ENCODE measurements around the gene PEF1. TPM values are rescaled to one million over a fixed set of nuclear protein-coding genes. Genes with fewer than 3 reads are reported as not detected.

The PEF1 gene
- total RNA-seq, 4 donors from 2014 or later = 29.5 to 53.1 (median 42.7) TPM

- Histone ChIP-seq H3K9me3 (no peaks in the 10 kb centered on the region), H3K27me3 (no peaks in the 10 kb centered on the region), H3K36me3 (no peaks in the 10 kb centered on the region), H3K4me1 (no peaks in the 10 kb centered on the region), H3K27ac (no peak overlapping the region), H3K4me3 (no peak overlapping the region)
- DNase-seq (no peak), ATAC-seq (no peak)
- intact Hi-C loops (cut with DNase I; ENCODE audit: low total_unique reads) = no loop called here
- in situ Hi-C loops (cut with MboI; ENCODE audit: low sequenced_read_pairs in 4 of 4) = loop anchor here (25.0 kb wide), 1 partner anchor 305 kb away; no protein-coding TSS in a partner anchor
- TF ChIP-seq, protein P1, sequence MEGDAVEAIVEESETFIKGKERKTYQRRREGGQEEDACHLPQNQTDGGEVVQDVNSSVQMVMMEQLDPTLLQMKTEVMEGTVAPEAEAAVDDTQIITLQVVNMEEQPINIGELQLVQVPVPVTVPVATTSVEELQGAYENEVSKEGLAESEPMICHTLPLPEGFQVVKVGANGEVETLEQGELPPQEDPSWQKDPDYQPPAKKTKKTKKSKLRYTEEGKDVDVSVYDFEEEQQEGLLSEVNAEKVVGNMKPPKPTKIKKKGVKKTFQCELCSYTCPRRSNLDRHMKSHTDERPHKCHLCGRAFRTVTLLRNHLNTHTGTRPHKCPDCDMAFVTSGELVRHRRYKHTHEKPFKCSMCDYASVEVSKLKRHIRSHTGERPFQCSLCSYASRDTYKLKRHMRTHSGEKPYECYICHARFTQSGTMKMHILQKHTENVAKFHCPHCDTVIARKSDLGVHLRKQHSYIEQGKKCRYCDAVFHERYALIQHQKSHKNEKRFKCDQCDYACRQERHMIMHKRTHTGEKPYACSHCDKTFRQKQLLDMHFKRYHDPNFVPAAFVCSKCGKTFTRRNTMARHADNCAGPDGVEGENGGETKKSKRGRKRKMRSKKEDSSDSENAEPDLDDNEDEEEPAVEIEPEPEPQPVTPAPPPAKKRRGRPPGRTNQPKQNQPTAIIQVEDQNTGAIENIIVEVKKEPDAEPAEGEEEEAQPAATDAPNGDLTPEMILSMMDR (IDR thresholded peaks at IDR 0.05 in 4 of 5, conservative IDR thresholded peaks at IDR 0.05 in 1 of 5) = no peak
- TF ChIP-seq POLR2A (IDR thresholded peaks at IDR 0.05) = no peak
Measured at GRCh38 chr1:31657020-31657804, 12.5 kb upstream of the PEF1 start.

- in situ Hi-C loops (cut with MboI; ENCODE audit: low sequenced_read_pairs in 4 of 4) (loop anchor here (25.0 kb wide), 1 partner anchor 307 kb away; no protein-coding TSS in a partner anchor), intact Hi-C loops (cut with DNase I; ENCODE audit: low total_unique reads) (no loop called here)
- TF ChIP-seq, protein P1 (IDR thresholded peaks at IDR 0.05 in 4 of 5, conservative IDR thresholded peaks at IDR 0.05 in 1 of 5) = no peak
- TF ChIP-seq POLR2A (IDR thresholded peaks at IDR 0.05) = no peak
Measured at GRCh38 chr1:31655756-31656155, 11.1 kb upstream of the PEF1 start.

DNA sequence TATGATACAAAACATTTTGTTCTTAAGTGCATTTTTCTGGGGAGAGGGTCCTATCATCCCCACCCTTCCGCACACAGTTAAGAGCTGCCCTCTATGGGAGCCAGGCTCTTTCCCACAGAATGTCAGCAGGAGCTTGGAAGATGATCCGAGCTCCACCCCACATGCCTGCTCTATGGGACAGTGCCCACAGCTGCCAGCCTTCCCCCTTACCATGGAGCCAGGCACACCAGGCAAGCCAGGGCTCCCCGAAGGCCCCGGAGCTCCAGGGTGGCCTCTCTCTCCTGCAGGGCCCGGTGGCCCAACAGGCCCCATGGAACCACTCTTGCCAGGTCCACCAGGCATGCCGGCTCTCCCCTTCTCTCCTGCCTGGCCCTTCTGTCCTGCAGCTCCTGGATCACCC, 10.4 kb upstream of the PEF1 start:
- no peaks in the 10 kb centered on the region for H3K27me3 ChIP-seq
- in situ Hi-C loops (cut with MboI; ENCODE audit: low sequenced_read_pairs in 4 of 4) (loop anchor here (25.0 kb wide), 1 partner anchor 307 kb away; no protein-coding TSS in a partner anchor), intact Hi-C loops (cut with DNase I; ENCODE audit: low total_unique reads) (no loop called here)
- H3K4me3 ChIP-seq = no peak overlapping the region
- no peaks in the 10 kb centered on the region for H3K9me3 ChIP-seq
- peaks cover 0 to 5% of the 10 kb centered on the region in 2 donors for H3K4me1 ChIP-seq
- no peak for ATAC-seq
- DNase-seq = no peak
- H3K27ac ChIP-seq = no peak overlapping the region
- H3K36me3 ChIP-seq = no peaks in the 10 kb centered on the region
- TF ChIP-seq, protein P1 (IDR thresholded peaks at IDR 0.05 in 4 of 5, conservative IDR thresholded peaks at IDR 0.05 in 1 of 5) = no peak
- no peak for TF ChIP-seq POLR2A (IDR thresholded peaks at IDR 0.05)

More at GRCh38 chr1:31655756-31656155, 11.1 kb upstream of the PEF1 start:
- no peaks in the 10 kb centered on the region for H3K36me3 ChIP-seq
- peaks cover 0 to 3% of the 10 kb centered on the region in 2 donors for H3K4me1 ChIP-seq
- no peaks in the 10 kb centered on the region for H3K27me3 ChIP-seq
- DNase-seq (no peak), ATAC-seq (no peak)
- no peaks in the 10 kb centered on the region for H3K9me3 ChIP-seq
- no peak overlapping the region for H3K27ac ChIP-seq
- no peak overlapping the region for H3K4me3 ChIP-seq

DNA sequence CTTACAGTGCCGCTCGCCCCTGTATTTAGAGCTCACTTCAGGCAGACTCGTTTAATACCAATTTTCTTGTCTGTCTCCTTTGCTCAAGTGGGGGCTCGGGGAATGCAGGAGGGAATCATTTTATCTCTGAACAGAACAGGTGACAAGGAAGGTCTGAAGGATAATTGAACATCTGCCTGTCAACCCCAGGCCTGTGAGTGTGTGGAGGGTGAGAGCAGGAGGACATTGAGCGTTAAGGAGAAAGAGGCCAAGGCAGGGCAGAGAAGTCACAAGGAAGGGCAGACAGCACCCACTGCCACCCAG, 9.7 kb upstream of the PEF1 start:
- Histone ChIP-seq H3K36me3 (no peaks in the 10 kb centered on the region), H3K27me3 (no peaks in the 10 kb centered on the region), H3K4me3 (no peak overlapping the region), H3K27ac (no peak overlapping the region), H3K4me1 (peaks cover 0 to 5% of the 10 kb centered on the region in 2 donors), H3K9me3 (no peaks in the 10 kb centered on the region)
- TF ChIP-seq POLR2A (IDR thresholded peaks at IDR 0.05) = no peak
- TF ChIP-seq, protein P1 (IDR thresholded peaks at IDR 0.05 in 4 of 5, conservative IDR thresholded peaks at IDR 0.05 in 1 of 5) = no peak
- ATAC-seq (no peak), DNase-seq (no peak)
- in situ Hi-C loops (cut with MboI; ENCODE audit: low sequenced_read_pairs in 4 of 4) = loop anchor here (25.0 kb wide), 1 partner anchor 308 kb away; no protein-coding TSS in a partner anchor
- intact Hi-C loops (cut with DNase I; ENCODE audit: low total_unique reads) = no loop called here
